IMR-90 (cell line): ENCODE data around the gene HOXD10. TPM values are rescaled to one million over a fixed set of nuclear protein-coding genes. Genes with fewer than 3 reads are reported as not detected.

Experiments used
- ATAC-seq: fragments of 200-7000 bp; cut with Tn5 transposase; 2 replicates; pipeline ENCODE4 v1.9.1; 2020; ENCODE audit warnings: low read depth, mild to moderate bottlenecking, moderate library complexity
- BruUV-seq: library from RNA; stranded (reverse); fragments of 400-500 nt; replicated peaks from 2 replicates; lab custom pipeline; 2021; lab: Mats Ljungman, UMichigan
- CTCF ChIA-PET: fragments of 300-600 bp; formaldehyde crosslinking; extraction: SDS; loops from one replicate; lab custom pipeline; 2021; ENCODE audit warnings: antibody characterized with exemption; lab: Yijun Ruan, JAX
- POLR2A ChIA-PET: fragments of 300-600 bp; sonication (Branson Sonifier 250); formaldehyde crosslinking; loops from one replicate; lab custom pipeline; 2022; ENCODE audit warnings: antibody characterized with exemption; ENCODE audit not compliant: unreplicated experiment; lab: Charles Lee
- DNase-seq: peaks from one replicate; pipeline ENCODE4 v3.0.0; 2013
- H2AFZ ChIP-seq: replicated peaks from 2 replicates; pipeline ENCODE3; 2013; ENCODE audit warnings: low read length, mild to moderate bottlenecking; ENCODE audit not compliant: poor library complexity
- H2AK5ac ChIP-seq: 2 replicates; pipeline ENCODE4 v1.6.1; 2013; ENCODE audit warnings: low read depth, low read length, inconsistent platforms
- H2AK9ac ChIP-seq: replicated peaks from 2 replicates; pipeline ENCODE3; 2013; ENCODE audit warnings: mild to moderate bottlenecking, low read depth, low read length, moderate library complexity; ENCODE audit not compliant: poor library complexity
- H2BK120ac ChIP-seq: 2 replicates; pipeline ENCODE4 v1.6.1; 2013; ENCODE audit warnings: low read depth, low read length, inconsistent platforms
- H2BK15ac ChIP-seq: 3 replicates; pipeline ENCODE4 v1.6.1; 2013; ENCODE audit warnings: low read depth, low read length, inconsistent platforms
- H2BK20ac ChIP-seq: 2 replicates; pipeline ENCODE4 v1.6.1; 2013; ENCODE audit warnings: low read depth, mild to moderate bottlenecking, inconsistent platforms, low read length, moderate library complexity
- H2BK5ac ChIP-seq: 2 replicates; pipeline ENCODE4 v1.6.1; 2013; ENCODE audit warnings: mild to moderate bottlenecking, low read depth, low read length, inconsistent platforms; ENCODE audit not compliant: poor library complexity, severe bottlenecking
- H3K14ac ChIP-seq: replicated peaks from 2 replicates; pipeline ENCODE4 v1.6.1; 2013; ENCODE audit warnings: low read depth, low read length, inconsistent platforms
- H3K18ac ChIP-seq: 2 replicates; pipeline ENCODE4 v1.6.1; 2013; ENCODE audit warnings: low read depth, low read length, control low read depth
- H3K23ac ChIP-seq: 2 replicates; pipeline ENCODE4 v1.6.1; 2013; ENCODE audit warnings: low read depth, low read length, inconsistent platforms
- H3K27ac ChIP-seq: 2 replicates; pipeline ENCODE4 v1.5.1; 2013; ENCODE audit warnings: mild to moderate bottlenecking, control low read depth, low read length; ENCODE audit not compliant: insufficient read depth
- H3K27me3 ChIP-seq: 2 replicates; pipeline ENCODE4 v1.6.1; 2013; ENCODE audit warnings: low read length; ENCODE audit not compliant: control insufficient read depth, insufficient read depth
- H3K36me3 ChIP-seq: 2 replicates; pipeline ENCODE4 v1.6.1; 2013; ENCODE audit warnings: low read length, mixed read lengths; ENCODE audit not compliant: control insufficient read depth, insufficient read depth
- H3K4ac ChIP-seq: 2 replicates; pipeline ENCODE4 v1.6.1; 2013; ENCODE audit warnings: low read depth, low read length, inconsistent platforms
- H3K4me1 ChIP-seq: 2 replicates; pipeline ENCODE4 v1.6.1; 2013; ENCODE audit warnings: low read length, mixed read lengths; ENCODE audit not compliant: control insufficient read depth, insufficient read depth
- H3K4me2 ChIP-seq: 2 replicates; pipeline ENCODE4 v1.6.1; 2013; ENCODE audit warnings: low read depth, mild to moderate bottlenecking, control low read depth, low read length, moderate library complexity
- H3K4me3 ChIP-seq: 2 replicates; pipeline ENCODE4 v1.5.1; 2013; ENCODE audit warnings: low read depth, mild to moderate bottlenecking, control low read depth, low read length, moderate library complexity; ENCODE audit not compliant: insufficient read depth
- H3K56ac ChIP-seq: 2 replicates; pipeline ENCODE4 v1.6.1; 2013; ENCODE audit warnings: low read length, inconsistent platforms; ENCODE audit not compliant: insufficient read depth; ENCODE audit errors: extremely low read depth
- H3K79me1 ChIP-seq, 2 experiments: 2 replicates each; pipeline ENCODE4 v1.6.1; 2013; ENCODE audit warnings: low read length in 2 of 2, inconsistent platforms in 1 of 2, low read depth in 1 of 2
- H3K9ac ChIP-seq: 2 replicates; pipeline ENCODE4 v1.6.1; 2013; ENCODE audit warnings: low read depth, low read length, control low read depth
- H3K9me1 ChIP-seq: 2 replicates; pipeline ENCODE4 v1.6.1; 2013; ENCODE audit warnings: low read length, inconsistent platforms; ENCODE audit not compliant: insufficient read depth
- H3K9me3 ChIP-seq: 2 replicates; pipeline ENCODE4 v1.6.1; 2013; ENCODE audit warnings: low read length; ENCODE audit not compliant: control insufficient read depth, insufficient read depth
- H4K20me1 ChIP-seq: 2 replicates; pipeline ENCODE4 v1.6.1; 2013; ENCODE audit warnings: low read length, inconsistent platforms; ENCODE audit not compliant: insufficient read depth
- H4K5ac ChIP-seq: 2 replicates; pipeline ENCODE4 v1.6.1; 2013; ENCODE audit warnings: mild to moderate bottlenecking, low read depth, low read length, control low read depth
- H4K8ac ChIP-seq, 2 experiments: 2 replicates each; pipeline ENCODE4 v1.6.1; 2013; ENCODE audit warnings: low read depth in 2 of 2, low read length in 2 of 2, control low read depth in 1 of 2, inconsistent platforms in 1 of 2
- H4K91ac ChIP-seq: 2 replicates; pipeline ENCODE4 v1.6.1; 2013; ENCODE audit warnings: low read depth, low read length, inconsistent platforms; ENCODE audit not compliant: insufficient read depth
- MXI1 ChIP-seq: IDR thresholded peaks from 2 replicates; pipeline ENCODE4 v1.6.1; 2012; ENCODE audit warnings: low read depth, mild to moderate bottlenecking, low read length, moderate library complexity, borderline replicate concordance
- RCOR1 ChIP-seq: IDR thresholded peaks from 2 replicates; pipeline ENCODE4 v1.6.1; 2012; ENCODE audit warnings: mild to moderate bottlenecking, low read length, improper control_type of control experiment; ENCODE audit not compliant: insufficient replicate concordance
- USF2 ChIP-seq: fragments of 150-350 bp; IDR thresholded peaks from 2 replicates; pipeline ENCODE4 v1.6.1; 2017; ENCODE audit warnings: mild to moderate bottlenecking, antibody characterized with exemption, low read length, low read depth
- WGBS, 2 experiments: methylation state at CpG; one replicate each; pipeline versions ENCODE4 v1.1.5 to v1.1.7; 2013; ENCODE audit warnings: missing lambda C conversion rate in 2 of 2; ENCODE audit not compliant: insufficient read length in 1 of 2; ENCODE audit errors: extremely low coverage in 2 of 2; 5-methylcytosine and 5-hydroxymethylcytosine counted together
- dilution Hi-C: fragments of 300-500 bp; cut with HindIII; formaldehyde crosslinking; loops from one replicate; pipeline ENCODE4 v1.14.3; 2018; ENCODE audit warnings: low sequenced_read_pairs; ENCODE audit not compliant: unreplicated experiment
- in situ Hi-C: fragments of 300-500 bp; cut with MboI; formaldehyde crosslinking; loops from 3 replicates; pipeline ENCODE4 v1.14.3; 2019; ENCODE audit warnings: low sequenced_read_pairs, inconsistent platforms, mixed read lengths
- intact Hi-C: fragments of 100-400 bp; cut with micrococcal nuclease; formaldehyde crosslinking; loops from 2 replicates; pipeline ENCODE4 v1.10.0; 2022
- polyA plus RNA-seq, 3 experiments: library from polyadenylated mRNA; depleted of rRNA; stranded (reverse); fragments of >200 nt; gene quantifications; 2 replicates each; pipeline ENCODE4 v1.2.3, GENCODE V29; 2012; ENCODE audit warnings: low replicate concordance in 1 of 3
- total RNA-seq: library from RNA; depleted of rRNA; stranded (reverse); fragments of >200 nt; gene quantifications from 2 replicates; pipeline ENCODE4 v1.2.3, GENCODE V29; 2012

HOXD10 gene
- total and polyA plus RNA-seq, 2 of the 4 experiments (the other 2 are of a cell fraction) = not detected

GRCh38 chr2:176159663-176160250 is 43.2 kb downstream of the HOXD10 start:
- peaks cover 21% of the 10 kb centered on the region for H3K9me3 ChIP-seq
- H3K14ac ChIP-seq = no peak overlapping the region
- dilution Hi-C loops (no loop called here), in situ Hi-C loops (no loop called here), intact Hi-C loops (no loop called here)
- no peak overlapping the region for H2AK9ac ChIP-seq
- no peaks in the 10 kb centered on the region for H4K20me1 ChIP-seq
- H3K79me1 ChIP-seq = no peaks in the 10 kb centered on the region
- no peak overlapping the region for H3K4me3 ChIP-seq
- H3K4ac ChIP-seq = no peak overlapping the region
- no peak overlapping the region for H2BK5ac ChIP-seq
- no peaks in the 10 kb centered on the region for H3K9me1 ChIP-seq
- no peak overlapping the region for H3K9ac ChIP-seq
- H3K23ac ChIP-seq = no peak overlapping the region
- no peak for DNase-seq
- no peak overlapping the region for H2BK15ac ChIP-seq
- H3K4me1 ChIP-seq = no peaks in the 10 kb centered on the region
- H3K36me3 ChIP-seq = no peaks in the 10 kb centered on the region
- H3K27ac ChIP-seq = no peak overlapping the region
- peak overlapping the region; percentile 37 for H2AFZ ChIP-seq
- H2BK120ac ChIP-seq = no peak overlapping the region
- CTCF ChIA-PET = interaction anchor here (1.0 kb wide), 1 partner anchor 395 kb away, joined by 3 read pairs; no protein-coding TSS in a partner anchor
- H3K27me3 ChIP-seq = peaks cover 96% of the 10 kb centered on the region
- TF ChIP-seq MXI1 = no peak
- no peak for TF ChIP-seq USF2
- TF ChIP-seq RCOR1 = no peak
- no peak overlapping the region for H3K18ac ChIP-seq
- no peak overlapping the region for H3K56ac ChIP-seq
- POLR2A ChIA-PET = no interaction called here
- H3K4me2 ChIP-seq = no peak overlapping the region
- no peak overlapping the region for H4K5ac ChIP-seq
- WGBS, 2 experiments = 7% methylated on average over 14 of the region's 44 CpGs; no CpG with 5 or more reads in 1 of the 2 experiments
- no peak overlapping the region for H4K8ac ChIP-seq
- no TSS peak for BruUV-seq
- ATAC-seq = no peak
- H2AK5ac ChIP-seq = no peak overlapping the region
- H4K91ac ChIP-seq = no peak overlapping the region
- no peak overlapping the region for H2BK20ac ChIP-seq
